ENCODE measurements around the gene RMND5B.
A peak's percentile ranks its signal among the peaks of the same experiment; 100 is the strongest.
"Not testable (repeated sequence)": the region's sequence is repeated elsewhere in the genome, so short reads cannot be mapped to it uniquely, and the experiment has no call there.

Gene RMND5B

GRCh38 chr5:178130576-178131445 is at the start of gene RMND5B:
RMND5B (plus strand) TSS chr5:178131014; CDS start chr5:178138120, 7,106 bp downstream.
- DNase-seq, result peak; percentile 55

GRCh38 chr5:178081571-178082243 is 49.1 kb upstream of the RMND5B start:
- no peak for DNase-seq

- DNase-seq, result no peak
Measured at GRCh38 chr5:178083922-178084321, 46.9 kb upstream of the RMND5B start.

- DNase-seq, result no peak
Measured at GRCh38 chr5:178085316-178085715, 45.5 kb upstream of the RMND5B start.

- no peak for DNase-seq
Measured at GRCh38 chr5:178086266-178086665, 44.5 kb upstream of the RMND5B start.

- not testable (repeated sequence) for DNase-seq
Measured at GRCh38 chr5:178087199-178087598, 43.6 kb upstream of the RMND5B start.

- DNase-seq, result no peak
Measured at GRCh38 chr5:178090856-178091255, 40.0 kb upstream of the RMND5B start.

GRCh38 chr5:178093134-178093533 is 37.7 kb upstream of the RMND5B start:
- DNase-seq, result no peak

- DNase-seq, result no peak
Measured at GRCh38 chr5:178094345-178094744, 36.5 kb upstream of the RMND5B start.

- no peak for DNase-seq
Measured at GRCh38 chr5:178098685-178099084, 32.1 kb upstream of the RMND5B start.

- DNase-seq, result no peak
Measured at GRCh38 chr5:178103612-178104011, 27.2 kb upstream of the RMND5B start.

GRCh38 chr5:178104492-178104891 is 26.3 kb upstream of the RMND5B start:
- peak; percentile 10 for DNase-seq

GRCh38 chr5:178106086-178106485 is 24.7 kb upstream of the RMND5B start:
- DNase-seq, result no peak

GRCh38 chr5:178106556-178107239 is 24.1 kb upstream of the RMND5B start:
- DNase-seq, result no peak

- no peak for DNase-seq
Measured at GRCh38 chr5:178107756-178108310, 23.0 kb upstream of the RMND5B start.

GRCh38 chr5:178108446-178108845 is 22.4 kb upstream of the RMND5B start:
- DNase-seq, result no peak

- no peak for DNase-seq
Measured at GRCh38 chr5:178108966-178109365, 21.8 kb upstream of the RMND5B start.

- no peak for DNase-seq
Measured at GRCh38 chr5:178110511-178110910, 20.3 kb upstream of the RMND5B start.

- no peak for DNase-seq
Measured at GRCh38 chr5:178111925-178112324, 18.9 kb upstream of the RMND5B start.

- no peak for DNase-seq
Measured at GRCh38 chr5:178112545-178112944, 18.3 kb upstream of the RMND5B start.

- peak; percentile 39 for DNase-seq
Measured at GRCh38 chr5:178113141-178113787, 17.6 kb upstream of the RMND5B start, which contains the start of gene N4BP3. N4BP3 (plus strand) TSS chr5:178113532; CDS start chr5:178119584, 6,052 bp downstream.

GRCh38 chr5:178113841-178114324 is 16.9 kb upstream of the RMND5B start:
- no peak for DNase-seq

All from NCI-H2171 (cell line).